Type B pancreatic cell (in vitro differentiated cells): ENCODE results near the gene CDK5R1. TPM values are rescaled to one million over a fixed set of nuclear protein-coding genes. Genes with fewer than 3 reads are reported as not detected.
A peak's percentile ranks its signal among the peaks of the same experiment; 100 is the strongest.
"Not testable (repeated sequence)": the region's sequence is repeated elsewhere in the genome, so short reads cannot be mapped to it uniquely, and the experiment has no call there.

Experiments used
- DNase-seq: peaks from one replicate; pipeline ENCODE4 v3.0.0; 2021; ENCODE audit warnings: mixed read lengths; ENCODE audit not compliant: unreplicated experiment; ENCODE audit errors: extremely low spot score
- H3K27ac Mint-ChIP-seq: 2 replicates; pipeline ENCODE4 v1.8.0; 2021; ENCODE audit warnings: mild to moderate bottlenecking, mixed read lengths
- H3K27me3 Mint-ChIP-seq: 2 replicates; pipeline ENCODE4 v1.8.0; 2021; ENCODE audit warnings: mixed read lengths
- H3K36me3 Mint-ChIP-seq: 2 replicates; pipeline ENCODE4 v1.8.0; 2021; ENCODE audit warnings: mixed read lengths
- H3K4me1 Mint-ChIP-seq: one replicate; pipeline ENCODE4 v1.8.0; 2021; ENCODE audit warnings: mixed read lengths; ENCODE audit not compliant: unreplicated experiment
- H3K4me3 Mint-ChIP-seq: 2 replicates; pipeline ENCODE4 v1.8.0; 2021; ENCODE audit warnings: mild to moderate bottlenecking, mixed read lengths
- H3K9me3 Mint-ChIP-seq: 2 replicates; pipeline ENCODE4 v1.8.0; 2021; ENCODE audit warnings: mixed read lengths
- CTCF ChIP-seq: fragments of 200-600 bp; sonication (generic); conservative IDR thresholded peaks from 2 replicates; pipeline ENCODE4 v1.5.0; 2021; ENCODE audit warnings: antibody characterized with exemption, mild to moderate bottlenecking
- total RNA-seq: library from RNA; stranded (reverse); gene quantifications from 2 replicates; pipeline ENCODE4 v1.2.1, GENCODE V29; 2021; ENCODE audit warnings: low replicate concordance

The CDK5R1 gene
- total RNA-seq, 1 donor from 2014 or later = 9.7 TPM

GRCh38 chr17:32445074-32445415, 41.7 kb upstream of the CDK5R1 start:
- TF ChIP-seq CTCF = no peak
- Mint-ChIP-seq H3K27me3 (peaks cover 23% of the 10 kb centered on the region), H3K36me3 (peaks cover 12% of the 10 kb centered on the region), H3K9me3 (no peaks in the 10 kb centered on the region), H3K4me3 (peak overlapping the region; percentile 92), H3K27ac (peak overlapping the region; percentile 85), H3K4me1 (peaks cover 18% of the 10 kb centered on the region)
- no peak for DNase-seq

- no peak for TF ChIP-seq CTCF
- Mint-ChIP-seq H3K4me1 (peaks cover 18% of the 10 kb centered on the region), H3K27me3 (peaks cover 23% of the 10 kb centered on the region), H3K9me3 (no peaks in the 10 kb centered on the region), H3K27ac (peak overlapping the region; percentile 85), H3K4me3 (peak overlapping the region; percentile 92), H3K36me3 (peaks cover 14% of the 10 kb centered on the region)
- DNase-seq = no peak
Observed at GRCh38 chr17:32445497-32445896, 41.3 kb upstream of the CDK5R1 start.

GRCh38 chr17:32445971-32446370, 40.8 kb upstream of the CDK5R1 start:
- peaks cover 18% of the 10 kb centered on the region for H3K4me1 Mint-ChIP-seq
- H3K9me3 Mint-ChIP-seq = no peaks in the 10 kb centered on the region
- H3K27ac Mint-ChIP-seq = peak overlapping the region; percentile 85
- no peak for TF ChIP-seq CTCF
- no peak for DNase-seq
- H3K4me3 Mint-ChIP-seq = peak overlapping the region; percentile 92
- peaks cover 17% of the 10 kb centered on the region for H3K36me3 Mint-ChIP-seq
- peaks cover 19% of the 10 kb centered on the region for H3K27me3 Mint-ChIP-seq

GRCh38 chr17:32446949-32447348, 39.8 kb upstream of the CDK5R1 start:
- DNase-seq = no peak
- Mint-ChIP-seq H3K27me3 (peaks cover 11% of the 10 kb centered on the region), H3K9me3 (no peaks in the 10 kb centered on the region), H3K4me3 (peak overlapping the region; percentile 92), H3K4me1 (peaks cover 18% of the 10 kb centered on the region), H3K36me3 (peaks cover 23% of the 10 kb centered on the region), H3K27ac (no peak overlapping the region)
- no peak for TF ChIP-seq CTCF

- no peak for TF ChIP-seq CTCF
- H3K9me3 Mint-ChIP-seq = no peaks in the 10 kb centered on the region
- H3K4me1 Mint-ChIP-seq = peaks cover 18% of the 10 kb centered on the region
- H3K36me3 Mint-ChIP-seq = peaks cover 36% of the 10 kb centered on the region
- H3K4me3 Mint-ChIP-seq = no peak overlapping the region
- DNase-seq = no peak
- no peaks in the 10 kb centered on the region for H3K27me3 Mint-ChIP-seq
- no peak overlapping the region for H3K27ac Mint-ChIP-seq
Observed at GRCh38 chr17:32449963-32450362, 36.8 kb upstream of the CDK5R1 start.

- not testable (repeated sequence) for H3K9me3 Mint-ChIP-seq
Observed at GRCh38 chr17:32450379-32450778, 36.4 kb upstream of the CDK5R1 start.

More at GRCh38 chr17:32450379-32450778, 36.4 kb upstream of the CDK5R1 start:
- H3K4me1 Mint-ChIP-seq = peaks cover 15% of the 10 kb centered on the region
- not testable (repeated sequence) for DNase-seq, H3K4me3 Mint-ChIP-seq, H3K27me3 Mint-ChIP-seq, H3K27ac Mint-ChIP-seq
- H3K36me3 Mint-ChIP-seq = peaks cover 40% of the 10 kb centered on the region
